ENCODE results near the gene RAPGEF6. TPM values are rescaled to one million over a fixed set of nuclear protein-coding genes. Genes with fewer than 3 reads are reported as not detected.

The RAPGEF6 gene
- total and polyA plus RNA-seq, 9 of the 15 experiments (the other 6 are each of a cell fraction or from before 2014, with no cell fraction given), result 2.7 to 23.4 (median 12.7) TPM

DNA sequence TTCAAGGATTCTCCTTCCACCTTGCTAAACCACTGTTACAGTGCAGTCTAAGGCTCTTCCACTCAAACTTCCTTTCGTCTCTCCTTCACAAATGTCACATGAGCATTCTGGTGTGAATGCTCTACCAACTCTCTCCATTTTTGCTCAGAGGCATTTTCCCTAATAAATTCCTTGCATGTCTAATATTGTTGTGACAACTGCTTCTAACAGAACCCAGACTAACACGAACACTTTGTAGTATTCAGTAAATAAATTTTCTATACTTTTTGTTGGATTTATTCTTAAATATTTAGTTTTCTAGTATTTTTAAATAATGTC lies 24.0 kb downstream of the RAPGEF6 start:
- in situ Hi-C loops (cut with MboI) (no loop called here), intact Hi-C loops (cut with micrococcal nuclease) (no loop called here)
- WGBS (ENCODE audit: insufficient coverage, low coverage, missing lambda C conversion rate), result 68% methylated on average over 2 of the region's 2 CpGs
- Histone ChIP-seq H3K9me3 (replicated peaks; ENCODE audit: control insufficient read depth, insufficient read depth, low read depth, low read length) (no peaks in the 10 kb centered on the region), H2AFZ (ENCODE audit: low read depth, low read length) (no peak overlapping the region), H3K9me1 (ENCODE audit: control insufficient read depth, insufficient read depth, low read length) (no peaks in the 10 kb centered on the region), H3K4me3 (no peak overlapping the region), H3K27ac (ENCODE audit: extremely low read depth, low read depth, low read length) (no peak overlapping the region; the same call in 2 of the 3 replicates), H3K4me1 (replicated peaks in 1 of 2; ENCODE audit: control insufficient read depth in 2 of 2, insufficient read depth in 2 of 2, low read length in 2 of 2) (peaks cover 11 to 40% of the 10 kb centered on the region in 2 experiments; a peak in 4 of 5 replicates), H4K20me1 (replicated peaks; ENCODE audit: control insufficient read depth, insufficient read depth, low read length) (peaks cover 23% of the 10 kb centered on the region), H3K79me2 (ENCODE audit: control insufficient read depth, insufficient read depth, low read length) (peaks cover 99% of the 10 kb centered on the region), H3K27me3 (ENCODE audit: control insufficient read depth in 2 of 2, insufficient read depth in 2 of 2, low read length in 2 of 2) (no peaks in the 10 kb centered on the region), H3K36me3 (ENCODE audit: control insufficient read depth, insufficient read depth, low read length) (peaks cover 3% of the 10 kb centered on the region; the same call in 1 of the 3 replicates), H3K4me2 (ENCODE audit: insufficient read depth, low read length) (no peak overlapping the region), H3K9ac (ENCODE audit: insufficient read depth in 1 of 2, low read depth in 2 of 2, low read length in 2 of 2) (no peak overlapping the region)
- no peak for ATAC-seq
- no peak for DNase-seq (ENCODE audit: extremely low read depth in 1 of 4, low spot score in 3 of 4)
- no peak for FAIRE-seq
- BruUV-seq (replicated peaks), result no TSS peak
- CTCF ChIA-PET (ENCODE audit: low intra/inter-chr PET ratio), result no interaction called here
- no peak for TF ChIP-seq LEF1 (IDR thresholded peaks at IDR 0.05)
- no peak for TF ChIP-seq ZNF212 (CRISPR knock-in tag; IDR thresholded peaks at IDR 0.05)
- TF ChIP-seq, protein P1, sequence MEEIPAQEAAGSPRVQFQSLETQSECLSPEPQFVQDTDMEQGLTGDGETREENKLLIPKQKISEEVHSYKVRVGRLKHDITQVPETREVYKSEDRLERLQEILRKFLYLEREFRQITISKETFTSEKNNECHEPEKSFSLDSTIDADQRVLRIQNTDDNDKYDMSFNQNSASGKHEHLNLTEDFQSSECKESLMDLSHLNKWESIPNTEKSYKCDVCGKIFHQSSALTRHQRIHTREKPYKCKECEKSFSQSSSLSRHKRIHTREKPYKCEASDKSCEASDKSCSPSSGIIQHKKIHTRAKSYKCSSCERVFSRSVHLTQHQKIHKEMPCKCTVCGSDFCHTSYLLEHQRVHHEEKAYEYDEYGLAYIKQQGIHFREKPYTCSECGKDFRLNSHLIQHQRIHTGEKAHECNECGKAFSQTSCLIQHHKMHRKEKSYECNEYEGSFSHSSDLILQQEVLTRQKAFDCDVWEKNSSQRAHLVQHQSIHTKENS (CRISPR knock-in tag; IDR thresholded peaks at IDR 0.05), result no peak
- no peak for TF ChIP-seq IRF2 (CRISPR knock-in tag; IDR thresholded peaks at IDR 0.05)
- POLR2A ChIA-PET, result interaction anchor here (1.0 to 1.7 kb wide), 3 partner anchors 21 to 46 kb away, joined by 3 to 6 read pairs (median 3); no protein-coding TSS in a partner anchor

All from K562 (cell line).